Activated naive CD4-positive, alpha-beta T cell treated with Interleukin-2 at 50 U/mL for 16 hours (primary cell): Measurements from ENCODE around the gene MROH2A.

Experiments
- DNase-seq: peaks from one replicate; pipeline ENCODE4 v3.0.0-alpha.2; 2020

The MROH2A gene

DNA sequence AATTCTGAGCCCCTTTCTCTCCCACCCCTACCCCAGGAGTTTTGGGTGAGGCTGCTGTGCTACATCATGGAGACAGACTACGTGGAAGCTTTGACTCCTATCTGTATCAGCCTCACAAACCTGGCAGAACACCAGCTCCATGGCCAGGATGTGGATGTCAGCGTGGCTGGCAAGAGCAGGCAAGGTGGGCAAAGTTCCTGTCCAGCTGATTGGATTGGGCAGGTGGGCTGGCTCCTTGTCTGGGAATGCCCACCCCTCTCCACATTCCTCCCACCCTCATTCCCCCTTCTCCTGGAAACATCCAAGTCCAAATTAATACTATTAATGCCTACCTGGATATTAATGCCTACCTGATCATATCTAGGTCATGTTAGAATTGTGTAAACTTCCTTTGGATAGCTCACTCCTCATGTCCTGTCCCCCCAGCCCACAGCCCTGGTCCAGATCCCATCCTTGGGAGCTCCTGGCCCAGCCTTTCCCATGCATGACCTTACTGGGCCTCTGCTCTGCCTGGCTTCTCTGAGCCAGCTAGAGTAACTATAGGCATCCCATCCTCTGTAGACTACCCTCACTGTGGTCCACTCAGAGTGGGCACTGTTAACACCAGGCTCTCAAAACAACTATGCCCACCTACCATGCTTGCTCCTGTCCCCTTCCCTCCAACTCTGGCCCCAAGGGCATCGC, 24.1 kb downstream of the MROH2A start:
- DNase-seq: no peak

DNA sequence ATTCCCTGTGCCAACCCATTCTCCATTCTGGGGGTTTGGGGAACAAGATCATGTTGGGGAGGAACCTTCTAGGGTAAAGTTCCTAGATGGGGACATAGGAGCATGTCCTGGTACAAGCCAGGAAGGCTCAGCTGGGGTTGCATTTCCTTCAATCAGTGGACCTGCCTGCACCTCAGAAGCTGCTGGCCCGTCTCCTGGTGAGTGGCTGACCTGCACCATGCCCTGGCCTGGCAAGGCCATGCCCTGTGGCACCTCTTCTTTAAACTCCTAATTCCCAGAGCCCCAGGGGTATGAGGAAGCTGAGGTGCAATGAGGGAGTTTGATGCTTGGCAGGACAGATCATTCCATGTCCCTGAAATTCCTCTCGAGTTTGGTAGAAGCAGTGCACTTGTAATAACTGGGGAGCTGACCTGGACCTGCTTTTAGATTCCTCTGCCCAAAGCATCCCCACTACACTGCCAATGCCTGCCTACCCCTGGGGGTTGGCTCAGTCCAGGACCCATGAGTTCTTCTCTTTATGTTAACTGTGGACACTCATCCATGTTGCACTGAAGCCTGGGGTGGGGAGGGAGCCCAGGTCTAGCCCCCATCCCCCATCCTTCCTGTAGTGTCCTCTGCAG, 25.3 kb downstream of the MROH2A start:
- no peak for DNase-seq

GRCh38 chr2:233803994-233804393, 25.9 kb downstream of the MROH2A start:
- DNase-seq: no peak

DNA sequence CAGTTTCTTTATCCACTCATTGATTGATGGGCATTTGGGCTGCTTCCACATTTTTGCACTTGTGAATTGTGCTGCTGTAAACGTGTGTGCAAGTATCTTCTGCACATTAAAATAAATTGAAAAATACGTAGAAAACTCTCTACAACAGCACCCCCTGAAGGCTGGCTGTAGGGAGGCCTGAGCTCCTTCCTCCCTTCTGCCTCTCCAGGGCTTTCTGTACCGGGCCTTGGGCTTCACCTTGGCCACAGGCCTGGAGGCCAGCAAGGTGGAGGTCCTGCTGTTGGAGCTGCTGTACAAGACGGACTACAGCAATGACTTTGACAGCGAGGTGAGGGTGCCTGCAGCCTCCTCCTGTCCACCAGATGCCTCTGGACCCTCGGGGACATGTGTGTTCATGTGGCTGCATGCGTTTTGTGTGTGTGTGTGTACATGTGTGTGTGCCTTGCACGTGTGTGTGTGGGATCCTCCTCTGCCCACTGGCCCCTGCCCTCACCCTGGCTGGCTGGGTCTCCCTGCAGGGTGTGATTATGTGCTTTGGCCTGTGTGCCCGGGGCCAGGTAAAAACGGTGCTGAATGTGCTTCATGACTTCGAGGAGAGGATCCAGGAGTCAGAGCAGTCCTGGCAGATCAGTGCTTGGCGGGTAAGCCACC, 29.2 kb downstream of the MROH2A start:
- DNase-seq: no peak

- no peak for DNase-seq
Measured at GRCh38 chr2:233807966-233808935, 30.1 kb downstream of the MROH2A start.

GRCh38 chr2:233810385-233810784, 32.3 kb downstream of the MROH2A start:
- peak; percentile 0 for DNase-seq

GRCh38 chr2:233811087-233811486, 33.0 kb downstream of the MROH2A start:
- DNase-seq: no peak

- DNase-seq: no peak
Measured at GRCh38 chr2:233811732-233812131, 33.6 kb downstream of the MROH2A start.

DNA sequence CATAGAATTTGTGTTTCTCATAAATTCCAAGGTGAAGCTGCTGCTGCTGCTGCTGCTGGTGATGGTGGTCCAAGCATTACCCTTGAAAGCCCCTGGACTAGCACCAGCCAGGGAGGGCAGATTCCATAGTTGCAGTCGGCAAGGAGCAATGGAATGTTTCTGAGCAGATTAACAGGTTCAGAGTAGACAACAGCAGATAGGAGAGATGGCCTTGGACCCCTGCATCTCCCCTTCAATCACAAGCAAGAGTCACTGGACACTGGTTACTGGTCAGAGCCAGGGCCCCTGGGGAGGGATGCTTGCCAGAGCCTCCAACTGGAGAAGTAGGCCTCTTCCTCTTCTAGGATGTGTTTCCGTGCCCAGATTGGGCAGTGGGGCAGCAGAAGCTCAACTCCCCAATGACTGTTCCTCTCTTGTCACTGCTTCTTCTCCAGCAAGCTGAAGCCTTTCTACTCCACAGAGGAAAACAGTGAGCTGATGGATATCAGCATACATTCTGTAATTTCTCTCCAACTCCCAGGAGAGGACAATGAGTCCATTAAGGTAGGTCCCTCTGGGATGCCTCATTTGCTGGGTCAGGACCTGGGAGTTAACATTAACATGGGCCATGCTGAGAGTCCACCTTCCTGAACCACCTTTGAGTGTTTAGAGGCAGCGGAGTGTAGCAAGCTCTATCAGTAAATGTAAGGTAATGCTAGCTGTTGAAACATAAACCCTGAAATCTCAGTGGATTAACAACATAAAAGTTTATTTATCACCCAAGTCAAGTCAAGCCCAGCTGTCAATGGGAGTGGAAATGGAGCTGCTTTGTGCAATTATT, 35.3 kb downstream of the MROH2A start:
- DNase-seq: no peak

DNA sequence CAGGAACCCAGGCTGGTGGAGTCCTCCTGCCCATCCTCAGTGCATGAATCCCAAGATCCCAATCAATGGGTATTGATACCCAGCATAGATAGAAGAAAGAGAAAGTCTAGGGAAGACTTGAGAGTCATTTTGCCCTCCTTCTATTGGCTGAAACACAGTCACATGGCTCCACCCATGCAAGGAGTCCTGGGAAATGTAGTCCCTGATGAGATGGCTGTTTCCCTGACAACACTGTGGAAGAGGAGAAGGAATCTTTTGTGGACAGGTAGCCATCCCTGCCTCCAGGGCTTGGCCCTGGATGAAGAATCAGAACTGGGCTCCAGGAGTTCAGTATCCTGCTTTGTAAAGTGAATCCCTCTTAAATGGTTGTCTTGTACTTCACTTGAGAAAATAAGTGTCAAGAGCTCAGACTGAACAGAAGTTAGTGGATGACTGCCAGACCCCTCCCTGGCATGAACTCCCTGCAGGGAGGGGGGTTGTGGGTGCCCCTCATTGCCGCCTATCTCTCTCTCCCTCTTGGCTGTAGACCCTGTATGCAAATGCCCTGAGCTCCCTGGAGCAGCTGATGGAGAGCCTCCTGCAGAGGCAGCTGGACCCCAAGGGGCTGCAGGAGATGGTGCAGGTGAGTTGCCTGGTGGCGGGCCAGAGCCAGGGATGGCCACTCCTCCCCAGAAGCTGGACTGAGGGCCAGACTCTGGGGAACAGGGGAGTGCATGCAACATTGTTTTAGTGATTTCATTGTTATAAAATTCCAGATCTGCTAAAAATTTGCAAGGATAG, 36.1 kb downstream of the MROH2A start:
- no peak for DNase-seq

GRCh38 chr2:233815861-233816260, 37.7 kb downstream of the MROH2A start:
- no peak for DNase-seq

DNA sequence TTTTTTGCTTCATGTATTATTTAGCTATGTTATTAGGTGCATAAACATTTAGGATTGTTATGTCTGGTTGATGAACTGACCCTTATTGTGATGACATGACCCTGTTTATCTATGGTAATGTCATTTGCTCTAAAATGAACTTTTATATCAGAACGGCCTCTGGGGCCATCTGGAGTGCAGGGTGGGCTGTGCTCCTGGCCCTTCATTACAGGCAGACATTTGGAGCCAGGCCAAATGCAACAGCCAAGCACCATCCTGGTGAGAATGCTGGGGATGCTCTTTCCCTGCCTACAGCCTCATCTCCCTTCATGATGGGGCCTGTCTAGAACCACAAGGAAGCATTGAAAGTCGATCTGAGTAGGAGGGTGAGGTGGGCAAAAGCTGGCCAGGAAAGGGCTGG, 38.2 kb downstream of the MROH2A start:
- DNase-seq: no peak

- DNase-seq: no peak
Measured at GRCh38 chr2:233816771-233817170, 38.6 kb downstream of the MROH2A start.

DNA sequence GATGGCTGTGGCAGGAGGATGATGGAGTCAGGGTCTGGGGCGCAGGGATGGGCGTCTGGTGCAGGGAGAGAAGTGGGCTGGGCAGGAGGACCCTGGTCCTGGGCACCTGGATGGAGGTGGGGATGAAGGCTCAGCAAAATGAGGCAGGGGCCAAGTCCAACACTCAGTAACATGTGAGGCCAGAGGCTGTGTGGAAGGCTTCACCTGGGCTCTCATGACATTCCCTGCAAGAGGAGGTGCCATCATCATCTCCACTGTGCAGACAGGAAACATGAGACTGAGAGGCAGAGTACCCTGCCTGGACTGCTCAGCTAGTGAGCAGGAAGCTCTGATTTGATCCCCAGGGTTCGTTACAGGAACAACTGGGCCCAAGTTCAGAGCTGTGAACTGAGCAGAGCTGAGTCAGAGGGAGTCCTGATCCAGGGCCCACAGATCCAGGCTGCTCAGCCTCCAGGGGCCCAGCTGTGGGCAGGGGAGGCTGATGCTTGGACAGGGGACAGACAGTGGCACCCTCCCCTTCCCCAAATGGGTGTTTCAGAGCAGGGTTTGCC, 39.3 kb downstream of the MROH2A start:
- DNase-seq: no peak

GRCh38 chr2:233817995-233818638, 40.0 kb downstream of the MROH2A start:
- DNase-seq: no peak

GRCh38 chr2:233818639-233819621, 40.8 kb downstream of the MROH2A start:
- no peak for DNase-seq

DNA sequence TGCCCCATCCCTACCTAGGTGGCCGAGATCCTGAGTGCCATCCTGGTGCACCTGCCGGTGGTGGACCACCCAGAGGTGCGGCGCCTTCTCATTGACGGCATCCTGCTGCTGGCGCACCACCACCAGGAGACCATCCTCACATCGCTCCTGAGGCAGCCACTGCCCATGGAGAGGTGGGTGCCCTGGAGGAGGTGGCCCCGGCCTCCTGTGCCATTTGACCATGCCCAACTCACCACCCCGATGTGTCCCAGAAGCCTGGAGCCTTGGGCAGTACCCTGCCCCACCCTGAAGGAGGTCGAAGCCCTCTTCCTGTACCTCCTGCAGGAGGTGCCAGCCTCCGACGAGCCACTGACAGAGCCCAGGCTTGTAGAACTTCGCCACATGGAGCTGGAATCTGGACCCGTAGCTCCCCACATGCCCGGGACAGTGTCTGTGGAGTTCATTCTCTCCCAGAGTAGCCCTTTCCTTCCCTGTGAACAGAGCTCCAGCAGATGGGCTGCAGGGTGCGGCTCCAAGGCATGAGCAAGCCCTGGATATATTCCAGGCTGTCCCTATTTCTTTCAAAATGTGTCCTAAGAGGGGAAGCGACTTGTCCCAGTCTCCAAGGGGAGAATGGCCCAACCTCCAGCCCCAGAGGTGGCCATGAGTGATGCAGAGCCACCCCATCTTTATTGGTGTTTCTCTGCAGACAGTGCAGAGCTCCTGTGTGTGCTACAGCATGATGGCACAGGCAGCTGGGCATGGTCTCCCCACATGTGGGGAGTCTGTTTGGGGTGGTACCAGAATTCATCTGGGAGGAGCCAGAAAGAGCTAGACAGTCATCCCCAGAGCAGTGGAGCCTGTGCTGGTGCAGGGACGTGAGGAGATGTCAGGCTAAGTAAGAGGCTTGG, 42.0 kb downstream of the MROH2A start:
- DNase-seq: no peak

DNA sequence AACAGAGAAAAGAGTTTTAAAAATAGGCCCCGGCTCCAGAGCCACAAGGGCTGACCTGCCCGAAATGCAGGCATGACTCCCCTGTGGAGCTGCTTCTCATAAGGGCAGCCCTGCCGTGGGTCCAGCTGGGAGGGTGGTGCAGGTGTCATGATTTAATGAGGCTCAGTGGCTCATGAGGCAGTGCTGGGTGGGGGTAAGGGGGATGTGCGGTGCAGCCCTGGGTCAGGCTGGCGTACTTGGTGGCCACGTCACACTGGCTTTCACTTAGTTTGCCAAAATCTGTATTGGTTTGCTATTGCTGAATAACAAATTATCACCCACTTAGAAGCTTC, 42.6 kb downstream of the MROH2A start:
- DNase-seq: no peak
